Measurements from ENCODE around the gene MYO9A. TPM values are rescaled to one million over a fixed set of nuclear protein-coding genes. Genes with fewer than 3 reads are reported as not detected.

Gene MYO9A
- total RNA-seq, 1 experiment from 2014 or later, result 34.0 TPM

DNA sequence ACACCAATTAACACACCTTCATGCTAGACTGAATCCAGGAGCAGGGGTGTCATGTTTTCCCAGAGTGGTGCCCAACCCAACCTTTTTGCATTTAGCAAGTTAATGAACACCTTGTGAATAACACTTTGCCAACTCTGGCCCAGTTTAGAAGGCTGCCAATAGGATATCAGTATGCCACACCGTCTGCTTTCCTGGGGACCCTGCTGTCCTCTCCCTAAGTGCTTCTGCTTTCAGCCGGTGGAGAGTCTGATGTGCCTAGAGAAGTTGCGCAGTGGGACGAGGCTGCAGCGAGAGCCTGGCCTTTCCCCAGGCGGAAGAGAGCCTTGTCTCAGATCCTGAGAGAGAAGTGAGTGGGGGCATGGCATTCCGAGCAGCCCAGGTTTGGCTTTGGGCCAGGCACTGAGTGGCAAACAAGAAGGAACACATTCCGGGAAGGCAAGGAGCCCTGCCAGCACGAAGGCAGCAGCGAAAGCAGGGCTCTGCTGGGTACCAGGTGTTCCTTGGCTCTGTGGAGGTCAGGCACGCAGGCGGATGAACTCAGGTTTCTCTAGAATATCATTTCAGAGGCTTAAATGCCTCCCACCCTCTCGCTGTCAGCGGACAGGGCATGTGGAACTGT is 37.2 kb upstream of the MYO9A start:
- Histone ChIP-seq H3K79me2 (ENCODE audit: low read depth) (no peaks in the 10 kb centered on the region), H3K4me3 (no peak overlapping the region), H3F3A (ENCODE audit: insufficient read depth, low read depth) (peaks cover 12% of the 10 kb centered on the region; the same call in 1 of the 2 replicates), H3K4me2 (peak overlapping the region; percentile 60), H3K4me1 (replicated peaks; ENCODE audit: insufficient read depth) (peaks cover 28% of the 10 kb centered on the region), H3K9me3 (ENCODE audit: insufficient read depth, low read depth) (no peaks in the 10 kb centered on the region), H3K27ac (no peak overlapping the region), H2AFZ (peak overlapping the region; percentile 45; the same call in 1 of the 2 replicates), H3K9me2 (ENCODE audit: insufficient read depth) (no peaks in the 10 kb centered on the region), H4K20me1 (ENCODE audit: insufficient read depth) (no peaks in the 10 kb centered on the region), H3K36me3 (ENCODE audit: low read depth) (no peaks in the 10 kb centered on the region), H3K27me3 (ENCODE audit: insufficient read depth, low read depth) (no peaks in the 10 kb centered on the region)
- intact Hi-C loops (cut with micrococcal nuclease; ENCODE audit: unreplicated experiment), result loop anchor here (1.0 to 5.0 kb wide), 4 partner anchors 37 to 706 kb away; partner anchors contain the start of genes MYO9A and SENP8
- TF ChIP-seq, protein P1, sequence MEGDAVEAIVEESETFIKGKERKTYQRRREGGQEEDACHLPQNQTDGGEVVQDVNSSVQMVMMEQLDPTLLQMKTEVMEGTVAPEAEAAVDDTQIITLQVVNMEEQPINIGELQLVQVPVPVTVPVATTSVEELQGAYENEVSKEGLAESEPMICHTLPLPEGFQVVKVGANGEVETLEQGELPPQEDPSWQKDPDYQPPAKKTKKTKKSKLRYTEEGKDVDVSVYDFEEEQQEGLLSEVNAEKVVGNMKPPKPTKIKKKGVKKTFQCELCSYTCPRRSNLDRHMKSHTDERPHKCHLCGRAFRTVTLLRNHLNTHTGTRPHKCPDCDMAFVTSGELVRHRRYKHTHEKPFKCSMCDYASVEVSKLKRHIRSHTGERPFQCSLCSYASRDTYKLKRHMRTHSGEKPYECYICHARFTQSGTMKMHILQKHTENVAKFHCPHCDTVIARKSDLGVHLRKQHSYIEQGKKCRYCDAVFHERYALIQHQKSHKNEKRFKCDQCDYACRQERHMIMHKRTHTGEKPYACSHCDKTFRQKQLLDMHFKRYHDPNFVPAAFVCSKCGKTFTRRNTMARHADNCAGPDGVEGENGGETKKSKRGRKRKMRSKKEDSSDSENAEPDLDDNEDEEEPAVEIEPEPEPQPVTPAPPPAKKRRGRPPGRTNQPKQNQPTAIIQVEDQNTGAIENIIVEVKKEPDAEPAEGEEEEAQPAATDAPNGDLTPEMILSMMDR (conservative IDR thresholded peaks at IDR 0.05), result no peak
- TF ChIP-seq EZH2 (IDR thresholded peaks at IDR 0.05; ENCODE audit: low read depth), result no peak
- peak; percentile 77 to 92 for DNase-seq
- no TSS peak for BruUV-seq (replicated peaks)
- ChIA-PET POLR2A (ENCODE audit: unreplicated experiment) (no interaction called here), CTCF (no interaction called here)

DNA sequence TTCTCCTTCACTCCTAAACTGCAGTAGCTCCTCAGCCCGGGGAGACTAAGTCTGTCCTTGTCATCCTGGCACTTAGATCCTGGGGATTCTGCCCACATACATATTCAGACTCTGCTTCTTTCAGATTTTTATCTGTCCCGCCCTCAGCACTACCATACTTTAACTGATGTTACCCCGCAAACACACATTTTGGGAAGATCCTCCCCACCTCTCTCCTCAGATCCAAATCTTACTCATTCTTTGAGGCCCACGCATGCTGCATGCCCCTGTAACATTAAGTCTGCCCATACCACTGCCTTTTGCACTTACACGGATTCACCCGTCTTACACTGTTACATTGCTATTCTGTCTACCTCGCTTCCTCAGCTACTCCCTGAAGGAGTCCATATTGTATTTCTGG is 36.4 kb upstream of the MYO9A start:
- ChIA-PET POLR2A (ENCODE audit: unreplicated experiment) (no interaction called here), CTCF (no interaction called here)
- H3K4me1 ChIP-seq (replicated peaks; ENCODE audit: insufficient read depth), result peaks cover 28% of the 10 kb centered on the region
- no peaks in the 10 kb centered on the region for H3K79me2 ChIP-seq (ENCODE audit: low read depth)
- H3K36me3 ChIP-seq (ENCODE audit: low read depth), result no peaks in the 10 kb centered on the region
- no peak overlapping the region for H3K27ac ChIP-seq
- H3K4me2 ChIP-seq, result no peak overlapping the region
- peaks cover 12% of the 10 kb centered on the region; the same call in 1 of the 2 replicates for H3F3A ChIP-seq (ENCODE audit: insufficient read depth, low read depth)
- H2AFZ ChIP-seq, result no peak overlapping the region
- intact Hi-C loops (cut with micrococcal nuclease; ENCODE audit: unreplicated experiment), result loop anchor here (2.0 kb wide), 1 partner anchor 706 kb away; no protein-coding TSS in a partner anchor
- BruUV-seq (replicated peaks), result no TSS peak
- no peak for DNase-seq
- no peaks in the 10 kb centered on the region for H3K9me2 ChIP-seq (ENCODE audit: insufficient read depth)
- H3K4me3 ChIP-seq, result no peak overlapping the region
- H4K20me1 ChIP-seq (ENCODE audit: insufficient read depth), result no peaks in the 10 kb centered on the region
- TF ChIP-seq, protein P1 (conservative IDR thresholded peaks at IDR 0.05), result no peak
- no peak for TF ChIP-seq EZH2 (IDR thresholded peaks at IDR 0.05; ENCODE audit: low read depth)
- H3K27me3 ChIP-seq (ENCODE audit: insufficient read depth, low read depth), result no peaks in the 10 kb centered on the region
- H3K9me3 ChIP-seq (ENCODE audit: insufficient read depth, low read depth), result no peaks in the 10 kb centered on the region

DNA sequence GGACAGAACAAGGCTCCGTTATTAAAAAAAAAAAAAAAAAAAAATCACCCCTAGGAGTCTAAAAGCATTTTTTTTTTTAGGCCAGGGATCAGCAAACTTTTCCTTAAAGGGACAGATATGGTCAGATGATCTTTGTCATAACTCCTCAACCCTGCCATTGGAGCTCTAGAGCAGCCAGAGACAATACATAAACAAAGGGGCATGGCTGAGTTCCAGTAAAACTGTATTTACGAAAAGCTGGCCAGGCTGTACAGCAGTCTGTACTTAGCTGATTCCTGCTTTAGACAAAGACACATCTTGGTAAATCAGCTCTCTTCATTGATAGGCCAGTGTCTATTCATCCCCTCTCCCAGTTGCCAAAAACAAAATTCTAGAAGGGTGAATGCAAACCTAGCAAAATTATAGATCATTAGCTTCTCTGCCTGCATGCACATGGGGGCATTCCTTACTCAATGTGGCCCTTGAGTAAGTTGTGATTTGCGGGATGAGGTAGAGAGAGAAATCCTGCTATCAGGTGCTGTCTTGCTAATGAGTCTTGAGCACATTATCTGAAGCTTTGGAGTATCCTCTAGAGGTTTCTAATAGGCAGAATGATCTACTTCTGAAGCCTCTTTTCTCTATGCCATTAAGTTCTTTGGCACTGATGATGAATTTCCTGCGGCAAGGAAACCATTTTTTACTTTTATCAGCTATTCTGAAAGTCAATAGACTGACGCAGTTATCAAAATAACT is 35.5 kb upstream of the MYO9A start:
- no peak overlapping the region for H2AFZ ChIP-seq
- BruUV-seq (replicated peaks), result no TSS peak
- CTCF ChIA-PET, result no interaction called here

More for the DNA sequence above, 35.5 kb upstream of the MYO9A start:
- no peaks in the 10 kb centered on the region for H3K27me3 ChIP-seq (ENCODE audit: insufficient read depth, low read depth)
- no peak overlapping the region for H3K4me2 ChIP-seq
- no peaks in the 10 kb centered on the region for H3K36me3 ChIP-seq (ENCODE audit: low read depth)
- H3K79me2 ChIP-seq (ENCODE audit: low read depth), result no peaks in the 10 kb centered on the region
- peaks cover 28% of the 10 kb centered on the region for H3K4me1 ChIP-seq (replicated peaks; ENCODE audit: insufficient read depth)
- H3F3A ChIP-seq (ENCODE audit: insufficient read depth, low read depth), result peaks cover 12% of the 10 kb centered on the region; the same call in 1 of the 2 replicates
- no peaks in the 10 kb centered on the region for H4K20me1 ChIP-seq (ENCODE audit: insufficient read depth)
- intact Hi-C loops (cut with micrococcal nuclease; ENCODE audit: unreplicated experiment), result no loop called here
- TF ChIP-seq EZH2 (IDR thresholded peaks at IDR 0.05; ENCODE audit: low read depth), result no peak
- TF ChIP-seq, protein P1 (conservative IDR thresholded peaks at IDR 0.05), result no peak
- no peak for DNase-seq
- POLR2A ChIA-PET (ENCODE audit: unreplicated experiment), result no interaction called here
- no peaks in the 10 kb centered on the region for H3K9me3 ChIP-seq (ENCODE audit: insufficient read depth, low read depth)
- no peaks in the 10 kb centered on the region for H3K9me2 ChIP-seq (ENCODE audit: insufficient read depth)
- H3K27ac ChIP-seq, result no peak overlapping the region
- no peak overlapping the region for H3K4me3 ChIP-seq
